ENCODE data around the gene LRIG2. TPM values are rescaled to one million over a fixed set of nuclear protein-coding genes. Genes with fewer than 3 reads are reported as not detected.

The LRIG2 gene
- total and polyA plus RNA-seq, 2 of the 13 experiments (the other 11 are each of a cell fraction or from before 2014, with no cell fraction given): 8.1 to 12.2 TPM

GRCh38 chr1:113072757-113073478 is at the start of gene LRIG2 (continued):
- no peak; the same call in 1 of the 2 replicates for TF ChIP-seq BCL3 (CRISPR knock-in tag; IDR thresholded peaks at IDR 0.05)
- TF ChIP-seq ZNF354B (CRISPR knock-in tag; IDR thresholded peaks at IDR 0.05): peak; percentile 71; the same call in 1 of the 2 replicates
- TF ChIP-seq PAXIP1 (CRISPR knock-in tag; conservative IDR thresholded peaks at IDR 0.05): no peak; the same call in none of the 2 replicates
- TF ChIP-seq FOXJ3 (CRISPR knock-in tag; IDR thresholded peaks at IDR 0.05; ENCODE audit: borderline replicate concordance): peak; percentile 24; the same call in 1 of the 2 replicates
- TF ChIP-seq RFX1 (IDR thresholded peaks at IDR 0.05): no peak
- no peak for TF ChIP-seq ZBTB1 (CRISPR knock-in tag; IDR thresholded peaks at IDR 0.05; ENCODE audit: borderline replicate concordance)
- TF ChIP-seq FUBP1 (CRISPR knock-in tag; IDR thresholded peaks at IDR 0.05; ENCODE audit: borderline replicate concordance): 0 out of 2 replicates have a peak, but pooled peaks have one; percentile 22
- no peak for TF ChIP-seq NAIF1 (CRISPR knock-in tag; IDR thresholded peaks at IDR 0.05; ENCODE audit: borderline replicate concordance)
- no peak for TF ChIP-seq LRRFIP1 (CRISPR knock-in tag; conservative IDR thresholded peaks at IDR 0.05)
- no peak for TF ChIP-seq CCAR2 (optimal IDR thresholded peaks at IDR 0.05; ENCODE audit: low read depth, low read length)
- 0 out of 2 replicates have a peak, but pooled peaks have one; percentile 12 for TF ChIP-seq TBP (CRISPR knock-in tag; IDR thresholded peaks at IDR 0.05)
- TF ChIP-seq GABPA (IDR thresholded peaks at IDR 0.05; ENCODE audit: low read depth, low read length): no peak
- TF ChIP-seq GABPA (CRISPR knock-in tag; IDR thresholded peaks at IDR 0.05; ENCODE audit: low read depth): 0 out of 2 replicates have a peak, but pooled peaks have one; percentile 25
- no peak for TF ChIP-seq ZFP62 (CRISPR knock-in tag; IDR thresholded peaks at IDR 0.05)
- TF ChIP-seq MTF2 (CRISPR knock-in tag; IDR thresholded peaks at IDR 0.05; ENCODE audit: borderline replicate concordance): no peak
- 0 out of 2 replicates have a peak, but pooled peaks have one; percentile 27 for TF ChIP-seq MED13 (CRISPR knock-in tag; IDR thresholded peaks at IDR 0.05)
- peak; percentile 27; the same call in 1 of the 2 replicates for TF ChIP-seq MAF1 (CRISPR knock-in tag; IDR thresholded peaks at IDR 0.05; ENCODE audit: borderline replicate concordance)
- no peak for TF ChIP-seq REXO4 (CRISPR knock-in tag; IDR thresholded peaks at IDR 0.05; ENCODE audit: borderline replicate concordance)

Data from HepG2 (cell line).